ENCODE measurements around the gene STARD13. TPM values are rescaled to one million over a fixed set of nuclear protein-coding genes. Genes with fewer than 3 reads are reported as not detected.

STARD13 gene, protein sequence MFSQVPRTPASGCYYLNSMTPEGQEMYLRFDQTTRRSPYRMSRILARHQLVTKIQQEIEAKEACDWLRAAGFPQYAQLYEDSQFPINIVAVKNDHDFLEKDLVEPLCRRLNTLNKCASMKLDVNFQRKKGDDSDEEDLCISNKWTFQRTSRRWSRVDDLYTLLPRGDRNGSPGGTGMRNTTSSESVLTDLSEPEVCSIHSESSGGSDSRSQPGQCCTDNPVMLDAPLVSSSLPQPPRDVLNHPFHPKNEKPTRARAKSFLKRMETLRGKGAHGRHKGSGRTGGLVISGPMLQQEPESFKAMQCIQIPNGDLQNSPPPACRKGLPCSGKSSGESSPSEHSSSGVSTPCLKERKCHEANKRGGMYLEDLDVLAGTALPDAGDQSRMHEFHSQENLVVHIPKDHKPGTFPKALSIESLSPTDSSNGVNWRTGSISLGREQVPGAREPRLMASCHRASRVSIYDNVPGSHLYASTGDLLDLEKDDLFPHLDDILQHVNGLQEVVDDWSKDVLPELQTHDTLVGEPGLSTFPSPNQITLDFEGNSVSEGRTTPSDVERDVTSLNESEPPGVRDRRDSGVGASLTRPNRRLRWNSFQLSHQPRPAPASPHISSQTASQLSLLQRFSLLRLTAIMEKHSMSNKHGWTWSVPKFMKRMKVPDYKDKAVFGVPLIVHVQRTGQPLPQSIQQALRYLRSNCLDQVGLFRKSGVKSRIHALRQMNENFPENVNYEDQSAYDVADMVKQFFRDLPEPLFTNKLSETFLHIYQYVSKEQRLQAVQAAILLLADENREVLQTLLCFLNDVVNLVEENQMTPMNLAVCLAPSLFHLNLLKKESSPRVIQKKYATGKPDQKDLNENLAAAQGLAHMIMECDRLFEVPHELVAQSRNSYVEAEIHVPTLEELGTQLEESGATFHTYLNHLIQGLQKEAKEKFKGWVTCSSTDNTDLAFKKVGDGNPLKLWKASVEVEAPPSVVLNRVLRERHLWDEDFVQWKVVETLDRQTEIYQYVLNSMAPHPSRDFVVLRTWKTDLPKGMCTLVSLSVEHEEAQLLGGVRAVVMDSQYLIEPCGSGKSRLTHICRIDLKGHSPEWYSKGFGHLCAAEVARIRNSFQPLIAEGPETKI
- 10 to 100 TPM; 18.9 to 29.7 TPM for total RNA-seq

- peaks cover 27% of the 10 kb centered on the region for H3K4me1 ChIP-seq
- intact Hi-C loops (cut with DNase I), result no loop called here
Observed at GRCh38 chr13:33285420-33286124, at the start of gene STARD13. TSS of gene STARD13 (minus strand) at chr13:33285755. CDS start at chr13:33285638, 117 bp downstream.

GRCh38 chr13:33334831-33335230 is 49.3 kb upstream of the STARD13 start:
- DNase-seq, result no peak
- H3K4me1 ChIP-seq, result no peaks in the 10 kb centered on the region
- TF ChIP-seq CTCF (IDR thresholded peaks at IDR 0.05), result no peak
- no peak for TF ChIP-seq POLR2A (IDR thresholded peaks at IDR 0.05)

More at GRCh38 chr13:33285420-33286124, at the start of gene STARD13:
- Histone ChIP-seq H3K36me3 (replicated peaks in 1 of 2; ENCODE audit: insufficient read depth in 1 of 2, low read depth in 2 of 2) (no peaks in the 10 kb centered on the region), H3K27ac (peak within 1 kb of the TSS; percentile 78 to 90 (median 85)), H3K27me3 (no peaks in the 10 kb centered on the region), H3K4me3 (peak within 1 kb of the TSS; percentile 8 to 48), H3K9me3 (no peaks in the 10 kb centered on the region)
- ATAC-seq (peak; percentile 98), DNase-seq (peak; percentile 91 to 94 (median 92))
- peak; percentile 6 to 79 (median 67) for TF ChIP-seq CTCF (IDR thresholded peaks at IDR 0.05)
- peak; percentile 70 to 97 (median 96) for TF ChIP-seq POLR2A (IDR thresholded peaks at IDR 0.05)
- WGBS, 2 donors, result 0 to 1% methylated on average over 20 of the region's 20 CpGs

DNA sequence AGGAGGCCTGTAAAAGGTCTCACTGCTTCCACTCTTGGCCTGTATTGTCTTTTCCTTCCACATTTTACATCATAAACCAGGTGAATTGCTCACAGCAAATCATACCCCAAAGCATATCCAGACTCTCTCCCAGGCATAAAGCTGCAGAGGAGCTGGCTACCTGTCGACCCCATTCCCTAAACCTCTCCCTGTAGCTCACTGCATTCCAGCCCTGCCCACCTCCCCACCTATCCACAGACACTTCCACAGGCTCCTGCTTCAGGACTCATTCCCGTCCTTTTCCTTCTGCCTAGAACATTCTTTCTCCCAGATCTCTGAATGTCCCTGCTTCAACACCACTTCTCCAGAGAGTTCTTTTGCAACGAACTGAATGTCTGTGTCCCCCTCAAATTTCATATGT is 46.4 kb upstream of the STARD13 start:
- intact Hi-C loops (cut with DNase I), result no loop called here
- Histone ChIP-seq H3K4me3 (no peak overlapping the region), H3K9me3 (no peaks in the 10 kb centered on the region), H3K4me1 (no peaks in the 10 kb centered on the region), H3K27ac (no peak overlapping the region), H3K27me3 (no peaks in the 10 kb centered on the region), H3K36me3 (replicated peaks in 1 of 2; ENCODE audit: insufficient read depth in 1 of 2, low read depth in 2 of 2) (no peaks in the 10 kb centered on the region)
- DNase-seq (no peak), ATAC-seq (no peak)
- WGBS, 2 donors, result 78 to 84% methylated on average over 3 of the region's 3 CpGs
- TF ChIP-seq CTCF (IDR thresholded peaks at IDR 0.05) (no peak), POLR2A (IDR thresholded peaks at IDR 0.05) (no peak)

More at GRCh38 chr13:33334831-33335230, 49.3 kb upstream of the STARD13 start:
- Histone ChIP-seq H3K4me3 (no peak overlapping the region), H3K36me3 (replicated peaks in 1 of 2; ENCODE audit: insufficient read depth in 1 of 2, low read depth in 2 of 2) (no peaks in the 10 kb centered on the region), H3K9me3 (no peaks in the 10 kb centered on the region), H3K27me3 (no peaks in the 10 kb centered on the region), H3K27ac (no peak overlapping the region)
- no peak for ATAC-seq
- intact Hi-C loops (cut with DNase I), result no loop called here
- WGBS, 2 donors, result 88 to 94% methylated on average over 7 of the region's 7 CpGs

- no peaks in the 10 kb centered on the region for H3K4me1 ChIP-seq
- DNase-seq, result no peak
- H3K27ac ChIP-seq, result no peak overlapping the region
- WGBS, 2 donors, result 69 to 76% methylated on average over 6 of the region's 6 CpGs
- H3K27me3 ChIP-seq, result no peaks in the 10 kb centered on the region
- H3K4me3 ChIP-seq, result no peak overlapping the region
- intact Hi-C loops (cut with DNase I), result no loop called here
- no peak for ATAC-seq
- H3K36me3 ChIP-seq (replicated peaks in 1 of 2; ENCODE audit: insufficient read depth in 1 of 2, low read depth in 2 of 2), result no peaks in the 10 kb centered on the region
- H3K9me3 ChIP-seq, result no peaks in the 10 kb centered on the region
- no peak for TF ChIP-seq CTCF (IDR thresholded peaks at IDR 0.05)
- no peak for TF ChIP-seq POLR2A (IDR thresholded peaks at IDR 0.05)
Observed at GRCh38 chr13:33330483-33330882, 44.9 kb upstream of the STARD13 start.
